ENCODE results near the gene COPG2.
"Not testable (repeated sequence)": the region's sequence is repeated elsewhere in the genome, so short reads cannot be mapped to it uniquely, and the experiment has no call there.

Gene COPG2

DNA sequence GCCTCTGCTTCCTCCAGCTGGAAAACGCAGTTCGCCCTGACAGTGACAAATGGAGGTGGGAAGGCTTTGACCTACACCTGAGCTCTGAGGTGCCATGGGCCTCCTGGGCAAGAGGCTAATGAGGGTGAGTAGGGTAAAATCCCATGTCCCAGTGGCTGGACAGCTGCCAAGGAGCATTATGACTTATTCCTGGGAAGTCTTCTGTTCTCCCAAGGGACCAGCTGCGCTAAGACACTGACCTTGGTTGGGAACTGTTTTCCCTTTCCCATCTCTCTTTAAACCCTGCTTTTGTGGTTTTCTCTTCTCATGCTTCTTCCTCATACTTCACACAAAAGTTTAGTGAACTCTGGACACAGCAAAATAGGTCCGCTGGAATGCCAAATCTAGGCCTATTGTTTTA is 72.6 kb downstream of the COPG2 start:
- no peak overlapping the region for H3K27ac ChIP-seq
- peaks cover 3% of the 10 kb centered on the region for H3K9me3 ChIP-seq
- no peak for TF ChIP-seq CTCF (IDR thresholded peaks at IDR 0.05)

GRCh38 chr7:130593033-130593432 is 75.5 kb downstream of the COPG2 start:
- H3K27me3 ChIP-seq = no peaks in the 10 kb centered on the region
- H3K4me1 ChIP-seq (ENCODE audit: control insufficient read depth in 1 of 2, insufficient read depth in 1 of 2, low read depth in 1 of 2, low read length in 1 of 2) = no peaks in the 10 kb centered on the region
- no peaks in the 10 kb centered on the region for H3K36me3 ChIP-seq
- peaks cover 3% of the 10 kb centered on the region for H3K9me3 ChIP-seq
- TF ChIP-seq CTCF (IDR thresholded peaks at IDR 0.05) = no peak
- no peak overlapping the region for H3K4me3 ChIP-seq (ENCODE audit: low read depth in 1 of 2, low read length in 1 of 2)
- H3K27ac ChIP-seq = no peak overlapping the region

More for the DNA sequence above, 72.6 kb downstream of the COPG2 start:
- H3K4me3 ChIP-seq (ENCODE audit: low read depth in 1 of 2, low read length in 1 of 2) = no peak overlapping the region
- H3K4me1 ChIP-seq (ENCODE audit: control insufficient read depth in 1 of 2, insufficient read depth in 1 of 2, low read depth in 1 of 2, low read length in 1 of 2) = no peaks in the 10 kb centered on the region
- H3K36me3 ChIP-seq = no peaks in the 10 kb centered on the region
- H3K27me3 ChIP-seq = no peaks in the 10 kb centered on the region

GRCh38 chr7:130591464-130591863 is 77.1 kb downstream of the COPG2 start:
- not testable (repeated sequence) for H3K36me3 ChIP-seq; H3K27me3 ChIP-seq; H3K9me3 ChIP-seq; H3K4me3 ChIP-seq (ENCODE audit: low read depth in 1 of 2, low read length in 1 of 2); H3K27ac ChIP-seq; H3K4me1 ChIP-seq (ENCODE audit: control insufficient read depth in 1 of 2, insufficient read depth in 1 of 2, low read depth in 1 of 2, low read length in 1 of 2)

DNA sequence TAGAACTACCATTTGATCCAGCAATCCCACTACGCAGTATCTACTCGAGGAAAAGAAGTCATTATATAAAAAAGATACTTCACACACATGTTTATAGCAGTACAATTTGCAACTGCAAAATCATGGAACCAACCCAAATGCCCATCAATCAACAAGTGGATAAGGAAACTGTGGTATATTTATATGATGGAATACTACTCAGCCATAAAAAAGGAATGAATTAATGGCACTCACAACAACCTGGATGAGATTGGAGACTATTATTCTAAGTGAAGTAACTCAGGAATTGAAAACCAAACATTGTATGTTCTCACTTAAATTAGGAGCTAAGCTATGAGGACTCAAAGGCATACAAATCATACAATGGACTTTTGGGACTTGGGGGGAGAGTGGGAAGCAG is 82.6 kb downstream of the COPG2 start:
- H3K27ac ChIP-seq; H3K9me3 ChIP-seq; H3K27me3 ChIP-seq; H3K4me1 ChIP-seq (ENCODE audit: control insufficient read depth in 1 of 2, insufficient read depth in 1 of 2, low read depth in 1 of 2, low read length in 1 of 2); H3K36me3 ChIP-seq; H3K4me3 ChIP-seq (ENCODE audit: low read depth in 1 of 2, low read length in 1 of 2): not testable (repeated sequence)

- H3K4me3 ChIP-seq (ENCODE audit: low read depth in 1 of 2, low read length in 1 of 2); H3K27ac ChIP-seq; H3K4me1 ChIP-seq (ENCODE audit: control insufficient read depth in 1 of 2, insufficient read depth in 1 of 2, low read depth in 1 of 2, low read length in 1 of 2); H3K27me3 ChIP-seq; H3K36me3 ChIP-seq; H3K9me3 ChIP-seq: not testable (repeated sequence)
Measured at GRCh38 chr7:130575110-130575509, 93.4 kb downstream of the COPG2 start.

DNA sequence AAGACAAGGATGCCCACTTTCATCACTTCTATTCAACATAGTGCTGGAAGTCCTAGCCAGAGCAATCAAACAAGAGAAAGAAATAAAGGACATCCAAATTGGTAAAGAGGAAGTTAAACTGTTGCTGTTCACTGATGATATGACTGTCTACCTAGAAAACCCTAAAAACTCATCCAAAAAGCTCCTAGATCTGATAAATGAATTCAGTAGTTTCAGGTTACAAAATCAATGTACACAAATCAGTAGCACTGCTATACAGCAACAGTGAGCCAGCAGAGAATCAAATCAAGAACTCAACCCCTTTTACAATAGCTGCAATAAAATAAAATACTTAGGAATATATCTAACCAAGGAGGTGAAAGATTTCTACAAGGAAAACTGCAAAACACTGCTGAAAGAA is 98.4 kb downstream of the COPG2 start:
- not testable (repeated sequence) for H3K27me3 ChIP-seq; H3K36me3 ChIP-seq; H3K4me3 ChIP-seq (ENCODE audit: low read depth in 1 of 2, low read length in 1 of 2); H3K27ac ChIP-seq; H3K4me1 ChIP-seq (ENCODE audit: control insufficient read depth in 1 of 2, insufficient read depth in 1 of 2, low read depth in 1 of 2, low read length in 1 of 2); H3K9me3 ChIP-seq

DNA sequence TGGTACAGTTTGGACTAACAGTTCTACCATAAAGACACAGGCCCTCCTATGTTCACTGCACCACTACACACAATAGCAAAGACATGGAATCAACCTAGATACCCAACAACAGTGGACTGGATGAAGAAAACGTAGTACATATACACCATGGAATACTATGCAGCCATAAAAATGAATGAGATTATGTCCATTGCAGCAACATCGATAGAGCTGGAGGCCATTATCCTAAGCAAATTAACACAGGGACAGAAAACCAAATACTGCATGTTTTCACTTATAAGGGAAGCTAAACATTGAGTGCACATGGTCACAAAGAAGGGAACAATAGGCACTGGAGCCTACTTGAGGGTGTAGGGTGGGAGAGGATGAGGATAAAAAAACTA is 101.7 kb downstream of the COPG2 start:
- no peak overlapping the region for H3K27ac ChIP-seq
- H3K4me3 ChIP-seq (ENCODE audit: low read depth in 1 of 2, low read length in 1 of 2) = no peak overlapping the region
- H3K4me1 ChIP-seq (ENCODE audit: control insufficient read depth in 1 of 2, insufficient read depth in 1 of 2, low read depth in 1 of 2, low read length in 1 of 2) = no peaks in the 10 kb centered on the region
- H3K9me3 ChIP-seq = no peaks in the 10 kb centered on the region
- no peaks in the 10 kb centered on the region for H3K27me3 ChIP-seq
- no peak for TF ChIP-seq CTCF (IDR thresholded peaks at IDR 0.05)
- no peaks in the 10 kb centered on the region for H3K36me3 ChIP-seq

DNA sequence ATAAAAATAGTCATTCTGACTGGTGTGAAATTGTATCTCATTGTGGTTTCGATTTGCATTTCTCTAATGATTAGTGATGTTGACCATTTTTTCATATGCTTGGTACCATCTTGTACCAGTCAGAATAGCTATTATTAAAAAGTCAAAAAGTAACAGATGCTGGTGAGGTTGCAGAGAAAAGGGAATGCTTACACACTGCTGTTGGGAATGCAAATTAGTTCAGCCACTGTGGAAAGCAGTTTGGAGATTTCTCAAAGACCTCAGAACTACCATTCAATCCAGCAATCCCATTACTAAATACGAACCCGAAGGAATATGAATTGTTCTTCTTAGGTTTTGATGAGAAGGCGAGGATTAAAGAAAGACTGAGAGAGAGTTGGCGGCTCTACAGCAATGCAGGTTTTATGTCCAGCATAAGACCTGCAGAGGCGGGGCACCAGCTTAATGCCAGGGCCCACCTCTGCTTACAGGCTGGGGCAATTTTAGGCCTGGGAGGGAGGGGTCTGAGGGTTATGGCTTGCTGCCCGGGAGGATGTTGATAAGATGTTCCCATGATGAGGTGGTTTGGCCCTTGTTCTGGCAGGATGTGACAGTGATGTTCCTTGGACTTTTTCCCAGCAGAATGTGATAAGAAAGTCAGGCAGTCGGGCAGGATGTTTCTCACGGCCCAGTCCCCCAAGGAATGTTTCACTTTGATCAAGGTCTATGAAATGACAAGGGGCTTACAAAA is 102.2 kb downstream of the COPG2 start:
- Histone ChIP-seq H3K9me3 (no peaks in the 10 kb centered on the region), H3K27me3 (no peaks in the 10 kb centered on the region), H3K27ac (no peak overlapping the region), H3K36me3 (no peaks in the 10 kb centered on the region), H3K4me3 (ENCODE audit: low read depth in 1 of 2, low read length in 1 of 2) (no peak overlapping the region), H3K4me1 (ENCODE audit: control insufficient read depth in 1 of 2, insufficient read depth in 1 of 2, low read depth in 1 of 2, low read length in 1 of 2) (no peaks in the 10 kb centered on the region)
- no peak for TF ChIP-seq CTCF (IDR thresholded peaks at IDR 0.05)
